HG03097 (cell line): ENCODE data around the gene LIN7C.
A peak's percentile ranks its signal among the peaks of the same experiment; 100 is the strongest.

Experiments
- ATAC-seq: cut with Tn5 transposase; IDR thresholded peaks from one replicate; pipeline ENCODE4 v1.9.1; 2021; ENCODE audit not compliant: unreplicated experiment, low FRiP score

LIN7C gene

DNA sequence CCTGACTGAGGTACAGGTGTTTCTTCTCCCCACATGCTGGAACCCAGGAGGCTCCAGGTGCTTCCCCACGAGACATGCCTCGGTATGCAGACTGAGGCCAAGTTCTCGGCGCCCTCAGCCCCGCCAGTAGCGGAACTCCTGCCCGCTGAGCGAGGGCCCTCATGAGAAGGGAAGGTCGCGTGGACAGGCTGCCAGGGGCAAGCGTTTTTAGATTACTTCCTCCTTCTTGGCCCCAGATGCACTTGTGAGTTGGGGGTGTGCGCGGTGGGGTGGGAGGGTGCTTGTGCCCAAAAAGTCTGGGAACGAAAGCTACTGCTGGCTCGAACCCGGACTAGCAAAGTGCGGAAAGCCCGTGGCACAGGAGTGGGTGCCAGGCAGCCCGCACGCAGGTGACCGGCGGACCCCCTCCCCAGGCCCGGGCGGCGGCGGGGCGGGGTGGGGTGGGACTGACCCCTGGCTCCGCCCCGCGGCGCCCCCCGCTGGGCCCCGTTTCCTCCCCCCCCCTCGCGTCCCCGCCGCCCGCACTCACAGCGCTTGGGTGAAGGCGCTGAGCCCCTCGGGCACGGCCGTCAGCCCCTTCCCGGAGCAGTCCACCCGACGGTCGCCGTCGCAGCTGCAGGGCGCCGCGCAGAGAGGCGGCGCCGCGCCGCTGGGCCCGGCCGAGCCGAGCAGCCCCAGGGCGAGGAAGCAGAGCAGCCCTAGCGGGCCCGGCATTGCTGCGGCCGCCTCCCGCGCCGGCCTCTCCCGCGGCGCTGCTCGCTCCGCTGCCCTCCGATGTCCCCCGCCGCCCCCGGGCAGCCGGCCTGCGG lies 34.8 kb downstream of the LIN7C start:
- peak; percentile 44 for ATAC-seq

GRCh38 chr11:27470826-27471588 lies 35.6 kb downstream of the LIN7C start:
- no peak for ATAC-seq

- no peak for ATAC-seq
Measured at GRCh38 chr11:27470166-27470565, 36.4 kb downstream of the LIN7C start.

DNA sequence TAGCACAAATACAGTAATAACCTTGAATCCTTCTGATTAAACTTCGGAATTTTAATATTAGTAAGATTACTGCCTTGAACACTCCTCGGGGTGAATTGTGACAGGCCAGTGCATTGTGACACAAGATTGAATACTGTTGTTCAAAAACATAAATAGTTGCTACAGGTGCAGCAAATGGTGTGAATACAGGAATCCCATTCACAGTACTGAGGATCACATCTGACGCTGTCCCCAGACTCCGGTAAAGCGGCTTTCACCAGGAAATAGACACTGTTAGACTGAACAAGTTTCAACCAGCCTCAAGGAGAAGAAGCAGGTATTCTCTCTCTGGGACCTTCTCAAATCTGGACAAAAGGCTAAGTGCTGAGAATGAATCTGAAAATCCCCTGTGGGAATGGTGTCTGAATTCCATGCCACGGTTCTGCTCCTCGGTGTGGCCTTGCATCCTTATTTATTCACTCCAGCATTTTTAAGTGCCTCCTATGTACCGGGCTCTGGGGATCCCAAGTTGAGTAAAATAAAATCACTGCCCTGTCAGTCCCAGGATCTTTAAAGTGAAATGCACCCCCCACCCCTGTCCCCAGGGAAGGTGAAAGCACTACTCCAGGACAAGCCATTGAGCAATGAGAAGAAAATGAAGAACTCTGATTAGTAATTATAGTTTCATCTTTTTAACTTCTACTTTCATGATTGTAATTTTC lies 37.4 kb downstream of the LIN7C start:
- ATAC-seq, result no peak

GRCh38 chr11:27468209-27468994 lies 38.2 kb downstream of the LIN7C start:
- ATAC-seq, result no peak

GRCh38 chr11:27467181-27467913 lies 39.2 kb downstream of the LIN7C start:
- no peak for ATAC-seq

DNA sequence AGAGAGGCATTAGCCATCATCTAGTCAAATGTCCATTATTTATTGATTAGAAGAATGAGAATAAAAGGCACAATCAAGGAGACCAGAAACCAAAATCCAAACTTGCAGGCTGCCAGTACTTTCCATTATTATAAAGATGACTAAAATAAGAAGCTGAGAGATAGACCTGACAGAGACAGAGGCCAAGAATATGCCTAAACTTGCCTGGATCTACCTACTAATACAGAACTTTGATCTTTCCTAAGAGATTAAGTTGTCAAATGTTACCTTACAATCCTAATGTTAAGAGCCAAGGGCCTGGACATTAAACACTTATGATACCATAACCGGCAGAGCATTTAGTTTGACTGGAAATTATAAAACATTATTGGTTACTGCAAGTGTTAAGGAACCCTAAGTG lies 40.2 kb downstream of the LIN7C start:
- no peak for ATAC-seq

- ATAC-seq, result no peak
Measured at GRCh38 chr11:27465629-27466028, 40.9 kb downstream of the LIN7C start.

DNA sequence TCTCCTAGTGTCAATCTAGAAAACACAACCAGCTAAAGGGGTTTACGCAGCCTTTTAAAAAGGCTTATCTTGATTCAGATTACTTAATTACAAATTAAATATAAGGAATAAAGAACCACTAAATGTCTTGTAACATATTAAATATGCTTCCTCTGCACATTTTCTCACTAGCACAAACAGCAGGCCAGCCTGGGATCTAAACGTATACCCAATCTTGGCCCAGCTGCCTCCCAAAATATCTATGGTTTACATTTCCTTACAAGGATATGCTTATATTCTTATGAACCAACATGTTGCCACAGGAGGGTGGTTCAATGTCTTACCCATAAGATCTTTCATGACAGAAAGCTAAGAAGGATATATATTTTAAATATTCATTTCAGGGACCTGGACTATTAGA lies 41.7 kb downstream of the LIN7C start:
- ATAC-seq, result no peak

DNA sequence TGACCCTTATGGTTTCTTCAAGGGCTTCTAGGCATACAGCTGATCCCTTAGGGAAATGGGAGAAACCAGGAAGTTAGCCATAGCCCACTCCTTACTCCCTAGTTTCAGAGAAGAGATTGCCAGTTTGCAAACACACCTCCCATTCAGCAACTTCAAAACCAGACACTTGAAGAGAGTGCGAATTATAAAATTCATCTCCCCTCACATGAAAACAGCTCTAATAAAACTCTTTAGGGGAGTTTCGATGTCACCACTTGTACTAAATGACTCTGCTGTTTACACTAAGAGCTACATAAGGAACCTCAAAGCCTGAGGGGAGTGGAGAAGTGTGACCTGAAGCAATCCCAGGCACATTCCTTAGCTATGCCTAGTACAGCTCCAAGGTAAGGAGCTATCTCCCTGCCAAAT lies 42.3 kb downstream of the LIN7C start:
- ATAC-seq, result no peak

DNA sequence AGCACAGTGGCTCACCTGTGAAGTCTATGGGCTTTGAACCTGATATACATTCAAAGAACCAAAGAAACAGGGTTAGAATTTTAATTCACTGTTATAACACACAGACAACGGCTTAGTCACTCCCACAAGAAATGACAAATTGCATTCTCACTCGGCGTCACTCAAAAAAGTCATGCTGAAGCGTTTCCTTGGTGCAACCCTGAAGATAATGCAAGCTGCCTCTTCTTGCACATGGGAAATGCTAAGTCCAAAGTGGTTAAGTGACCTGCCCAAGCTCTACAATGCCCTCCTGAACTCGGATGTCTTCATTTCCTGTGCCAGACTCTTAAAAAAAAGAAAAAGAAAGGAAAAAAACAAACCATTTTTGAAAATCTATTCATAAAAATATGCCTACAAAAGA lies 44.0 kb downstream of the LIN7C start:
- no peak for ATAC-seq

DNA sequence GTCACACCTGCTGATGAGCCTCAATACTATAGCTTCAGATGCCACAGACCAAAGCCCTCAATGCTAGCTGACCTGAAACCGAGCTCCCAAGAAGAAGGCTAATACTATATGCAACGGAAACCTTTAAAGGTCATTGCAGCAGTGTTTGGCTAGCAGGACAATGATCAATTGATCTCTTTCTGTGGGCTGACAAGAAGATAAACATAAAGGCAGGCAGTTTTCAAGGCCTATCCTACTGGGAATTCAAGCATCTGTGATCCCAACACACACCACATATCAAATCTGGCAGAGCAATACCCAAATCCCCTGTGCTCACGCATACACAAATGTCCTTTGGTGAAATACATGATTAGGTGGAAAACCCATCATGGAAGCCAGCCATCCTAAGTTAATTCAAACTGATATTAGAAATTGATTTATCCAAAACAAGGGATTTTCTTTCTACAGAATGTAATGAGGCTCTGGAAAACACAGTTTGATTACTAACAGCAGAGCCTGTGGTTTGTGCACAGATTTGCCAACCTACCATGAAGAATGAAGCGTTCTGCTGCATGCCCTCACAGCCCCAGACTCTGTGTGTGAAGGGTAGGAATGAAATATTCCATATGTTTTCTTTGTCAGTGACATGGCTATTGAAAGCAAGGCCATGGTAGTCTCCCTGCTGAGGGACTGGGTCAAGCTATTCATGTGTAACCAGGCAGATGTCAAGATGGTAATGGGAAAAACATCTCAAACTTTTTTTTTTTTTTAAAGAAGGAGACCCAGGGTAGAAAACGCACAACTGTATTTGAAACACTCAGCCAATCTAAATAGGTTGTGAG lies 46.2 kb downstream of the LIN7C start:
- no peak for ATAC-seq

- no peak for ATAC-seq
Measured at GRCh38 chr11:27459191-27459590, 47.4 kb downstream of the LIN7C start.

GRCh38 chr11:27458182-27458581 lies 48.4 kb downstream of the LIN7C start:
- no peak for ATAC-seq

- no peak for ATAC-seq
Measured at GRCh38 chr11:27456795-27457329, 49.7 kb downstream of the LIN7C start.

- no peak for ATAC-seq
Measured at GRCh38 chr11:27456140-27456794, 50.3 kb downstream of the LIN7C start.

DNA sequence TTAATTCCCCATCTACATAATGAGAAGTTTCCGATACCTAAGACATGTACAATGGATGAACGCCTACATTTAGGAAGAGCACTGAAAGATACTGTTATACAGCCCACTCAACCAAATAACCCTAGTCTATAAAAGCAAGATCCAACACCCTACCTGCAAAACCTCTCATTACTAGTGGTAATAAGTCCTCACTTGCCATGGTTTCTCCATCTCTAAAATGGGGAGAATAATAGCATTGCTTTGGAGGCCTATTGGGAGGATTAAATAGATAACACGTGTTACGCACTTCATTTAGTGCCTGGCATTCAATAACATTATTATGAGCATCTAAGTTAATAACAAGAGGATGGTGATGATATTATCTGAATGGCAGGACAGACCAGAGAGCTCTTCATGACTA lies 50.9 kb downstream of the LIN7C start:
- no peak for ATAC-seq

- no peak for ATAC-seq
Measured at GRCh38 chr11:27453701-27454100, 52.9 kb downstream of the LIN7C start.
